Urothelium cell line (cell line): Measurements from ENCODE around the gene HSDL2.

Experiments used
- DNase-seq: peaks from one replicate; pipeline ENCODE4 v3.0.0; 2011; ENCODE audit warnings: low spot score, mixed read lengths
- FAIRE-seq: peaks from 2 replicates; lab custom pipeline; 2011; peaks lifted over from hg19 to GRCh38; lab: Jason Lieb, UNC

Gene HSDL2

DNA sequence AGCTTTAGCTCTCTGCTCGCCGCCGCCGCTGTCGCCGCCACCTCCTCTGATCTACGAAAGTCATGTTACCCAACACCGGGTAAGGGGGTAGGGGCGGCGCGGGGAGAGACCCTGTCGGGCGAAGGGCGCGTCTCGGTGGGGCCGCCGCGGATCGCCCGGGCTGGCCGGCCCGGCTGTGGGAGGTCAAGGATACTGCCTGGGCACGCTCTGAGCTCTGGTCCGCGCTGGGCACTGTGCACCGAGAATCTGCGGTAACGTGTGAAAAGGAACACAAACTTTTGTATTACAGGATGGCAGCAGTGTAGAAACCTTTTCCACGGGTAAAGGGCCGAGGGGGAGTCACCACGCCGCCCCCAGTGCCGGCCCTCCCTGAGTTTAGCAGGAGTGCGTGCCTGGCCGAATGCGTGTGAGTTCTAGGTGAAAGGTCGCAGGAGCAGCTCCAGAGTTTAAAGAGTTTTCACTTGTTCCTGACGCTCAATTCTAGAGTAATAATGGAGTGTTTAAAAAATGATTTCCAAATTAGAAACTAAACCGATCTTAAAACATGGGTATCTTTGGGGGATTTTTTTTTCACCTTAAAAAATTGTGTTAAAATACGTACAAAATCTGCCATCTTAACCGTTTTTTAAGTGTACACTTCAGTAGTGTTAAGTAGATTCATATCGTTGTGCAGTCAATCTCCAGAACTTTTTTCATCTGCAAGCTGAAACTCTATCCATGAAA is at the start of gene HSDL2:
HSDL2 (plus strand) TSS at position 7 of the 723 bp plus-strand sequence; CDS start at position 63, 56 bp downstream.
- FAIRE-seq = no peak
- DNase-seq = no peak

DNA sequence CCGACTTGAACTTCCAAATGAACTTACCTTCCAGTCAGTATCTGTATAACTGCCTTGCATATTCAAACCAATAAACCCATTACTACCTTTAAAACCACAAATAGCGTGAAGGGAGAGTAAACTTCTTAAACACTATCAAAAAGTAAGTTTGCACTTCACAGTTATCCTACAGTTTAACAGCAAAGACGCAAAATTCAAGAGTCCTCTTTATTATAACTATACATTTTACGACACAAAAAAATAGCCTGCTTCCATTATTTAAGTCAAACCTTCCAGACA is 48.3 kb upstream of the HSDL2 start:
- FAIRE-seq (no peak), DNase-seq (no peak)

DNA sequence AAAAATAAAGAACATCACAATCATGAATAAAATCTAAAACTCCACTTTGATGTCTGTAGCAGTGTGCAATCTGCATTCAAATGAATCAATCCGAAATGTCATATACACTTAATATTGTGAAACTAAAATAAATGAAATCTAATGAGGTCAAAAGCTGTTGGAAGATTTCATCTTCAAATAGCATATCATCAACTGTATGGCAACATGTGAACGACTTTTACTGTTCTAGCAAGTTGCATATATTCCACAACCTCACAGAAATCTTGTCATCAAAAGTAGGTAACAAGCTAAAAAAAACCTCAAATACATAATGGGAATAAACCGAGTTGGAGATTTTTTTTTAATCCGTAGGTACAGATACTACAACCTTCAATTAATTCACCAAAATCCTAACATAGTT is 47.7 kb upstream of the HSDL2 start:
- FAIRE-seq = no peak
- DNase-seq = no peak

DNA sequence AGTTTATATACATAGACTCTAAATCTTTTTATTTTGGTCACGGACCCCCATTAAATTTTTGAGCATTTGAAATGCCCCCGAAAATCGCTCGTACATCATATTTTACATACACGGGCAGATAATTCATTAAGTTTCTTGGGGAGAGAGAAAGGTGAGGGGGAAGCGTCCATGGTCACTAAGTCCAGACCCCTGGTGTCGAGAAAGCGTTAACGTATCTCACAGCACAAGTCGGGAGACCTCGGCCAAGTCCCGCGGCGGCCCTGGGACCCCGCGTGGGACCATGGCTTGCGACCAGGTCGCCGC is 47.3 kb upstream of the HSDL2 start:
- DNase-seq (no peak), FAIRE-seq (no peak)

DNA sequence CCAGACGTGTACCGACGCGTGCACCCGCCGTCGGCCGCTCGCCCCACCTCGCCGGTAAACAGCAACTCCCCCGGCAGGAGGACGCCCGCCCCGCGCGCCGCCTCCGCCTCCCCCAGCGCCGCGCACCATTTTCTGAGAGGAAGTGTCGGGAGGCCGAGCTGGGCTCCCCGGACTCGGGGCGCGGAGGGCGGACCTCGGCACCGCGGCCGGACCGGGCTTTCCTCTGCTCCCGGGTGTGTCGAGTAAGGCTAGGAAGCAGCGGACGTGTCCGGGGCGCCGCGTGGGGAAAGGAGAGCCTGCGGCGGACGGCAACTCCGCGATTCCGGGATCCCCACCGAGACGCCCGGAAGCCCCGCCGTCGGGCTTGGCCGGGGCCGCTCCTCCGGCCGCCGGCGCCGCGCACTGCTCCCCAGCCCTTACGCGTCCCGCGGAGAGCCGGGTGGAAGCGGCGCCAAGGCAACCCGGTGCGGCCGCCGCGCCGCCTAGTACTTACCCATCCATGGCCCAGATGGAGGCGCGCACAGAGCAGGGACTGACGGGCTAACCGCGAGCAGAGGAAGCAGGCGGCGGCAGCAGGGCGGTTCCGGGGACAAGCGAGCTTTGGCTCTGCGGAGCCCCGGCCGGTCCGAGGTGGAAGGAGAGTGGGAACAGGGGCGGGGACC is 46.8 kb upstream of the HSDL2 start, which contains the start of gene PTBP3:
PTBP3 (minus strand) TSS at position 643 of the 662 bp plus-strand sequence. CDS start 35,754 bp downstream, outside the sequence.
- no peak for FAIRE-seq

DNA sequence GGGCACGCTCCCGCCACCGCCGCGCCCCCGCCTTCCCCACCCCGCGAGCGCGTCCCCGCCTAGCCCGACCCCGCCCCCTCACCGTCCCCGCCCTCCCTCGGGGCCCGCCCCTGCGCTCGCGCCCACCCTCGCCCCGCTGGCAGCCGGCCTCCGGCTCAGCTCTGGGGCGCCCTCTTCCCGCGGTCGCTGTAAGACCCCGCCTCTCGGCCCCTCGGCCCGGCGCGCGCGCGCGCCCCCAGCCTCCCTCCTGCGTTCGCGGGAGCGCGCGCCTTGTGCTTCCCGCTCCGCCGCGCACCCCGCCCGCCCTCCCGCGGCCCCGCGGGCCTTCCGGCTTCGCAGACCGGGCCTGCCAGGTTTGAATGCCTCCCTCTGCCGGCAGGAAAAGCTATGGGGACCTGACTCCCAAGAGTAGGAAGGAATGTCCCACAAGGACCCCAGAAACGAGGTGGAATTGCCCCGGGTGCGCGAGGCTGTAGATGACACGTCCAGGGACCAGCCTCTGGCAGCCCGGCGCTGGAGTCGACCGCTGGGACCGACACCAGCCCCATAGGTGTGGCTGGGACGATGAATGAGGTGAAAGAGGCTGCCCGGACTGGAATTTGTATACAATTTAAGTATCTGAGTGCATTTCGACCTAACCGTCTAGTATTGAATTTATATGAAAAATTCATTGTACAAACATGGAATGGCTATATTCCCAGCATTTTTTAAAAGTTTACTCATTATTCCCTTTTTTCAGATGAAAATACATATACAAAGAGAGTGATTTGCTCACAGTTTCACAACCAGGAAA is 46.1 kb upstream of the HSDL2 start:
- no peak for FAIRE-seq
- DNase-seq = peak; percentile 97

More for the DNA sequence above, 46.8 kb upstream of the HSDL2 start, which contains the start of gene PTBP3:
- DNase-seq = peak; percentile 76

DNA sequence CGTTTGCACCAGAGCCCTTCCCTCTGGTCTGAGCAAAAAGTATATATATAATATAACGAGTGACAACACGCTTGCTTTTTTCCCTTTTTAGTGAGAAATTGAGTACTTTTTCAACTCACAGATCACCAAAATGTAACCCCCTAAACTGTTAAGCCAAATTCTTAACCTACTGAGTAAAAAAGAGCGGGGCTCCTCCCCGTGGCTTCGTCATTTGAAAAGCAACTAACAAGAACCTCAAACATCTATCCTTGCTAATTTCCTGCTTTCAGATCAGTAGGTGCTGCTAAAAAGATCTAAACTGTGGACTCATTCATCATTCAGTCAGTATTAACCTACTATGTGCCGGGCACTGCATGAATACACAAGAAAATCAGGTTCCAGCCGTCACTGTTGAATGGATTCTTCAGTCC is 45.5 kb upstream of the HSDL2 start:
- DNase-seq (no peak), FAIRE-seq (no peak)

DNA sequence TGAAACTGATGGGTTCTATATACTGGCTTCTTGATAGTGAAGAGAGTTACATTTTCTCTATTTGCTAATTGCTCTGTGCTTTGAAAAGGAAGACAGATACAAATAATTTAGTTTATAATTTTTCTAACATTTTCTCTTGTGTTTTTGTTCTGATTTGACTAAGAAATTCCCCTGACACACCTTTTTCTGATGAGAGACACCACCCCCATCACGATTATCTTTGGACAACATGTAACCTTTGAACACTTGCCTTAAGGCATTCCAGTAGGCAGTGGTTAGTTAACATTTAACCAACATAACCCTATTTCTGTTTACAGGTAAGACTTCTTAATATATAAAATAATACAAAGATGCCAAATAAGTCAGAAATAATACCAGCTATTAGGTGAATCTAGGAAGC is 42.4 kb upstream of the HSDL2 start:
- no peak for FAIRE-seq
- no peak for DNase-seq

DNA sequence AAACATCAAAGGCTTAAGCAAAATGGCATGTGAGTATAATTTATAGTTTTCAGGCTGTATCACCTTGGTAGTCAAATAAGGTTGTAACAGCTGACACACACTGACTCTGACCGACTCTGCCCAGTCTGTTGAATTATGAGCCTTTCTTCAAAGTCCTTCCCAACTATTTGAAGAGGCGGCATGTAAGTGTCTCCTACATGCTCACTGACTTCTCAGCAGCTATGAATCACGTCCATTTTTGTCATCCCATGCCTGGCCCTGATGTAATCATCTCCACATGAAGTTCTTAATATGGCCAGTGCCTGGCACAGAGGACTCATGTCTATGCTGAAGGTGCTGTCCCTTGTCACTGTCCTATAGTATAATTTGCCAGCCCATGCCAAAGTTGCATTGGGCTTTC is 41.3 kb upstream of the HSDL2 start:
- peak; percentile 23 for DNase-seq
- FAIRE-seq = no peak

DNA sequence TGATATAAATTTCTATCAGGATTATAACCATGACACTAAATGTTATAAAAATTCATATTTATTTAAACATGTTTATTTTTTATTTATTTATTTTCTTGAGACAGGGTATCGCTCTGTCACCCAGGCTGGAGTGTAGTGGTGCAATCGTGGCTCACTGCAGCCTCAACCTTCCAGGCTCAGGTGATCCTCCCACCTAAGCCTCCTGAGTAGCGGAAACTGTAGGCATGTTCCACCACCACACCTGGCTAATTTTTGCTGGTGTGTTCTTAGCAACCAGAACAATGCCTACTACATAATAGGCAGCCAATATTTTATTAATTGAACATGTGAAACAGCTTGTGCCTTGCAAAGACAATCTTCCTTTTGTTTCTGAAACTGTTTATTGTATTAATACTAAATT is 40.0 kb upstream of the HSDL2 start:
- no peak for FAIRE-seq

DNA sequence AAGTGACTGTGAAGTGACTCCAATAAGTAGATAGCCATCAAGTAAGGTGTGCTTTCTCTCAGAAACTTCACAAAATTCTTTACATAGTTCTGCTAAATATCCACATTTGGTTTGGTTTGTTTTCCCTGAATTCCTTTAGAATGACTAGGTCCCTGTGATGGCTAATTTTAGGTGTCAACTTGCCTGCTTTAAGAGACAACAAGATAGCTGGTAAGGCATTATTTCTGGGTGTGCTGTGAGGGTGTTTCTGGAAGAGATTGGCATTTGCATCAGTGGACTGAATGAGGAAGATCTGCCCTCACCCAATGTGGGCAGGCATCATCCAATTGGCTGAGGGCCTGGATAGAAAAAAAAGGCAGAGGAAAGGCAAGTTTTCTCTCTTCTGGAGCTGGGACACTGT is 38.2 kb upstream of the HSDL2 start:
- peak; percentile 31 for DNase-seq
- FAIRE-seq = no peak

More for the DNA sequence above, 40.0 kb upstream of the HSDL2 start:
- no peak for DNase-seq

DNA sequence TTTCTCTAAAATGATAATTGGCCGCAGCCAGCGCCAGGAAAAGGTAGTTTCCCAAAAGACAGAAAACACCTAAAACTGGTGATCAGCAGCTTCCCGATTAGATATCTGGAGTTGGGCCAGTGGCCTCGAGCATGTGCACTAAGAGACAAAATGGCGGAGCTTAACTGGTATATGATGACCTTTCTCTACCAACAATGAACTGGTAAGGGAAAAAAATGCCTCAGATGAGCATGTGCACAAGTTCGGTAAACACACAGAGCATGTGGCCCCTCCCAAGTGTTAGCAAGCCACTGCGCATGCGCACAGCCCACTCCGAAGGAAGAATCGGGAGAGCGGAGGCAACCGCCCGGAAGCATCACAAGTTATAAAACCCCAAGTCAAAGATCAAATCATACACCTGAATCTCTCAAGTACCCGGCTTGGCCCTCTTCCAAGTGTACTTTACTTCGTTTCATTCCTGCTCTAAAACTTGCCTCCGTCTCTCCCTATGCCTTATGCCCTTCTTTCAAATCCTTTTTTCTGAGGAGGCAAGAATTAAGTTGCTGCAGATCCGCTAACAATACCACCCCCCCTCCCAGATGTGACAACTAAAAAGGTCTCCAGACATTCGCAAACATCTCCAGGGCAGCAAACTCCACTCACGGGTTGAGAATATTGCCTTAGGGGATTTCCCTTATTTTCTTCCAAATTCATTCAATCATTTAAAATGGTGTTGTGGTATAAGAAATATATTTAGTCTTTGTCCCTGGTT is 31.5 kb upstream of the HSDL2 start:
- DNase-seq (no peak), FAIRE-seq (no peak)

DNA sequence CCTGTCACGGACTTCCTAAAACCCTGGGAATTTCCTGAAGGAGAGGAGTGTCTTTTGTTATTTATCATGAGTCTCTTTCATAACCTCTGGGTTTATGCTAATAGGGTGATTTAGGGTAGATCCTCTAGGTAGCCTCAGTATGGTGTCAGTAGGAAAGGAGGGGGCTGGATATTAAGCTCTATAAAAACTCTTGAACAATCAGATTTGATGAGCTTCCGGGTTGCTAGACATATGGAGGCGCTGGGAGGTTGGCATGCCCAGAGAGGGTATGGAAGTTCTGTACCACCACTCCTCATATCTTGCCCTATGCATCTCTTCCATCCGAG is 30.9 kb upstream of the HSDL2 start:
- no peak for FAIRE-seq
- no peak for DNase-seq

DNA sequence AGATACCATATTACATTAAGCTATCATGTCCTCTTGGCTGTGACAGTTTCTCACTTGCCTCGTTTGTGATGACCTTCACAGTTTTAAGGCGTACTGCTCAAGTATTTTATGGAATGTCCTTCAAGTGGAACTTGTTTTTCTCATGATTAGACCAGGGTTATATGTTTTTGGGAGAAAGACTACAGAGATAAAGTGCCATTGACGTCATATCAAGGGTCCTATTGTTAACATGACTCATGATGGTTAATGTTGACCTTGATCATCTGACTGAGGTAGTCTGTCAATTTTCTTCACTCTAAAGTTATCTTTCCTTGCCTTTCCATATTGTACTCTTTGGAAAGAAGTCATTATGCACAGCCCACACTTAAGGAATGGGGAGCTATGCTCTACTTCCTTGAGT is 28.7 kb upstream of the HSDL2 start:
- DNase-seq (no peak), FAIRE-seq (no peak)

DNA sequence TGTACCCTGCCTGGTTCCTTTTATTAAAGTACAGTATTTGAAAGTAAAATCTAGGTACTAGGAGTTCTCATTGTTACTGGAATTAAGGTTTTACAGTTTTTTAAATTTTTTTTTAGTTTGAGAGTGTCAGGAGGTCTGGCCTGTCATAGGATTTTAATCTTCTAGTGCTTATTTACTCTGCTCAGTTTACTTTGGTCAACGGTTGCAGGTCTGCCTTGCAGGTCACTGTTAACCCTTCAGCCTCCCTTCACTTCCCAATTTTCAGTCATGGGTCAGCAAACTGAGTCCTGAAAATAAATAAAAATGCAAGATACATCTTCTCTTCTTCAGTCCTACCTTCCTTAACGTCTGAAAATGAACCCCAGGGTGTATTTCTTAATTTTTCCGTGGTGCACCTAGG is 27.7 kb upstream of the HSDL2 start:
- DNase-seq = no peak
- FAIRE-seq = no peak

DNA sequence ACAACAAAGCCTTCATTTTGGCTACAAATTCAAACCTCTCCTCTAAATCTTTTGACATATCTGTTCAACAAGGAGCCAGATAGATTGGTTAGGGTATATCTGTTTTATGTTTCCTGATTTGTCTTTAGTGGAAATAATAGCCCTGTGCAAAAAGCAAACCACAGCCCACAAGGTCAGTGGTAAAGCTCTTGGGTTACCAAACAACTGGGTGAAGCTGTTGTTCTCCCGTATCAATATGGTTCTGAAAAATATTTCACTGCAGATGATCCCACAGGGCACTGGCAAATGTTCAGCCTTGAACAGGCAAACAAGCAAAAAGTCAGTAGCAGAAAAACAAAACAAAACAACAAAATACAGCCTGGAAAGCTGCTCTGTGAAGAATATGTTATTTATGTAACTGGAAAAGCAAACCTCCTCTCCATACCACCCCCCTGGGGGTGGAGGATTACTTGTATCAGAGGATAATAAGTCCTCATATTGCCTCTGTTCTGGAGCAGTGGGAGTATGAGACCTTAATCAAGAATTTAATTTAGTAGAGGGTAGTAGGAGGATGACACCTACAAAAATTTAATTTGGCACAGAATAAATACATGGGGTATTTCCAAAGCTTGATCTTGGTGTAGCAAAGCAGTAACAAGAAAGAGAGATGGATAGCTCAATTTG is 25.7 kb upstream of the HSDL2 start:
- FAIRE-seq (no peak), DNase-seq (no peak)

DNA sequence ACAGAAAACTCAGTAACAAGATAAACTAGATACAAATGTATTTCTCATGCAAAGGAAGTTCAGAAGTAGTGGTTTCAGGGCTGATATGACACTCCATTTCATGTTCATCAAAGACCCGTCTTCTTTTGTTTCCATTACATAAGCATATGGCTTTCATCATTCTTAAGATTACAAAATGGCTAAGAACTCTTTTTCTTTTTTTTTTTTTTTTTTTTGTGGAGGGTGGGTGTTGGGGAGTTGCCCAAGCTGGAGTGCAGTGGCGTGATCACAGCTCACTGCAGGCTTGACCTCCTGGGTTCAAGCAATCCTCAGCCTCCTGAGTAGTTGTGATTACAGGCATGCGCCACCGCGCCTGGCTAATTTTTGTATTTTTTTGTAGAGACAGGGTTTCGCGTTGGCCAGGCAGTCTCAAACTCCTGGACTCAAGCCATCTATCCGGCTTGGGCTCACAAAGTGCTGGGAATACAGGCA is 24.4 kb upstream of the HSDL2 start:
- DNase-seq = no peak

DNA sequence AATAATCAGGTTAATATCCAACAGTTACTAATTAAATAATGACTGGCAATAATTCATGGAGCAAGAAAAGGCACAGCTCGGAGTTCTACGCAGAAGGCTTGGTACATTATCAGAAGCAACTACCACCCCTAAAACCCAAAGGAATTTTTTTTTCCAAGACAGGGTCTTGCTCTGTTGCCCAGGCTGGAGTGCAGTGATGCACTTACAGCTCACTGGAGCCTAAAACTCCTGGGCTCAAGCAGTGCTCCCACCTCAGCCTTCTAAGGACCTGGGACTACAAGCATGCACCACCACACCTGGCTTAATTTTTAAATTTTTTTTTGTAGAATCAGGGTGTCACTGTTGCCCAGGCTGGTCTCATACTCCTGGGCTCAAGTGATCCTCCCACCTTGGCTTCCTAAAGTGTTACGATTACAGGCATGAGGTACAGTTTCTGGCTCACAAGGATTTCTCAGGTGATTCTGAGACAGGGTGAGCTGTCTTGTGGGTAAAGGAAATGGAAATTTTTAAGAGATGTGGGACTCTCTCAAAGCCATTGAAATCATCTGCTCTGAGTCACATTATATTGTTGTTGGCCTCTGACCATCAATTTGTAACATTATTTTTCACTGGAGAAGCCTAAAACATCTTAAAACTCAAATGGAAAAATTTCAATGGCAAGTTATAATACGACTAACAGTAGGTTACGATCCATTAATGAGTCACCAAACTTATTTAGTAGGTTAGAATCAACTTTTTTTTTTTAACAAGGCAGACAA is 19.7 kb upstream of the HSDL2 start:
- no peak for FAIRE-seq
- DNase-seq = no peak

More for the DNA sequence above, 24.4 kb upstream of the HSDL2 start:
- FAIRE-seq = no peak

DNA sequence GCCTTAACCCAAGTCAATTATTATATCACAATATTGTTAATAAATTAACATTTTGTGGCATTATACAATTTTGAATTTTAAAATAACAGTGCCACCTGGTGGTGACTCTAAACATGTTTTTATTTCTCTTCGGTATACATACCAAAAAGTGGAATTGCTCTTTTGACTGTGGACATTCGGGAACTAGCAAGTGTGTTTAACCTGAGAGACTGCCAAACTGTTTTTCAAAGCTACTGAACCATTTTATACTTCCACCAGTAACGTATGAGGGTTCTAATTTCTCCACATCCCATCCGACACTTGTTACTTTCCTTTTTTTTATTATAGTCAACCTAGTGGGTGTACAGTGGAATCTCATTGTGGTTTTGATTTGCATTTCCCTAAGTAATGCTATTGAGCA is 18.3 kb upstream of the HSDL2 start:
- FAIRE-seq = no peak
- DNase-seq = no peak

DNA sequence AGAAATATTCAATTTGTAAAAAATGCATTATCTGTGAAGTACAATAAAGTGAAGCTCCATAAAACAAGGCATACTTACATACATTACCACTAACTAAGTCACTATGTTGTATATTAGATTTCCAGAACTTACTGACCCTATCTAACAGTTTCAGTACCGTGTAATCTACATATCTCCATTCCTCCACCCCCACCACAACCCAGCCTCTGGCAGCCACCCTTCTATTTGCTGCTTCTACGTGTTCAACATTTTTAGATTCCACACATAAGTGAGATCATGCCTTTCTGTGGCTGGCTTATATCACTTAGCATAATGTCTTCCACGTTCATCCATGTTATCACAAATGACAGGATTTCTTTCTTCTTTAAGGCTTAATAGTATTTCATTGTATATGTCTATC is 15.1 kb upstream of the HSDL2 start:
- DNase-seq (no peak), FAIRE-seq (no peak)
